Mammary epithelial cell (primary cell): Measurements from ENCODE around the gene LRRC28.

Experiments
- EZH2 ChIP-seq: IDR thresholded peaks from 2 replicates; pipeline ENCODE4 v1.6.1; 2012; ENCODE audit warnings: low read length, inconsistent platforms, borderline replicate concordance
- TF ChIP-seq, protein P1 (sequence below), 2 donors: IDR thresholded peaks in 1 of 2; conservative IDR thresholded peaks in 1 of 2; 2 replicates each; pipeline ENCODE4 v1.5.1; 2011 to 2012; ENCODE audit warnings: inconsistent platforms in 2 of 2, low read length in 2 of 2, mild to moderate bottlenecking in 2 of 2, control low read depth in 1 of 2, low read depth in 1 of 2; ENCODE audit not compliant: insufficient read depth in 1 of 2; ENCODE audit errors: extremely low read depth in 1 of 2

DNA sequence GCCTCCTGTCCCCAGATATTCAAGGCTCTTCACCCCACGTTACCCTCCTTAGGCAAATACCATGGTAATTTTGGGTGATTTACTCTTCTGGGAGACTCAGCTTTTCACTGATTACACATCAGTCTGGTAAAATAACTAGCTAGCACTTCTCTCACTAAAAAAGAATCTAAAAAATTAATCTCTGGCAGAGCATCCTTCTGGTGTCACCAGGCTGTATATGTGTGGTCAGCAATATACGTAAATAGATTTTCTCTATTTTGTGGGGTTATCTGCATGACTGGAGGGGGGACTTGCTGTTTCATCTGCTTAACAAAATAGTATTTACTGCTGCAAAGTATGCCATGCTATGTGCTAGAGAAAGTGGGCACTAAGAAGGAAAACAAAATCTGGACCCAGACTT, 45.1 kb downstream of the LRRC28 start:
- no peak for TF ChIP-seq EZH2
- TF ChIP-seq, protein P1, sequence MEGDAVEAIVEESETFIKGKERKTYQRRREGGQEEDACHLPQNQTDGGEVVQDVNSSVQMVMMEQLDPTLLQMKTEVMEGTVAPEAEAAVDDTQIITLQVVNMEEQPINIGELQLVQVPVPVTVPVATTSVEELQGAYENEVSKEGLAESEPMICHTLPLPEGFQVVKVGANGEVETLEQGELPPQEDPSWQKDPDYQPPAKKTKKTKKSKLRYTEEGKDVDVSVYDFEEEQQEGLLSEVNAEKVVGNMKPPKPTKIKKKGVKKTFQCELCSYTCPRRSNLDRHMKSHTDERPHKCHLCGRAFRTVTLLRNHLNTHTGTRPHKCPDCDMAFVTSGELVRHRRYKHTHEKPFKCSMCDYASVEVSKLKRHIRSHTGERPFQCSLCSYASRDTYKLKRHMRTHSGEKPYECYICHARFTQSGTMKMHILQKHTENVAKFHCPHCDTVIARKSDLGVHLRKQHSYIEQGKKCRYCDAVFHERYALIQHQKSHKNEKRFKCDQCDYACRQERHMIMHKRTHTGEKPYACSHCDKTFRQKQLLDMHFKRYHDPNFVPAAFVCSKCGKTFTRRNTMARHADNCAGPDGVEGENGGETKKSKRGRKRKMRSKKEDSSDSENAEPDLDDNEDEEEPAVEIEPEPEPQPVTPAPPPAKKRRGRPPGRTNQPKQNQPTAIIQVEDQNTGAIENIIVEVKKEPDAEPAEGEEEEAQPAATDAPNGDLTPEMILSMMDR (conservative IDR thresholded peaks at IDR 0.05 in 1 of 2, IDR thresholded peaks at IDR 0.05 in 1 of 2; ENCODE audit: extremely low read depth in 1 of 2, insufficient read depth in 1 of 2, low read depth in 1 of 2, low read length in 2 of 2): no peak
